Kidney (tissue), 14 donors: ENCODE results near the gene PYROXD2. TPM values are rescaled to one million over a fixed set of nuclear protein-coding genes. Genes with fewer than 3 reads are reported as not detected.

Experiments used
- DNase-seq, 5 donors: peaks; one replicate each; pipeline ENCODE4 v3.0.0-alpha.2; 2013 to 2020
- FAIRE-seq: peaks from 2 replicates; lab custom pipeline; 2012; peaks lifted over from hg19 to GRCh38; lab: Jason Lieb, UNC
- H3K27ac ChIP-seq, 2 donors: one replicate each; pipeline ENCODE4 v1.7.0; 2013; ENCODE audit warnings: low read depth in 2 of 2, low read length in 2 of 2, inconsistent platforms in 1 of 2
- H3K27me3 ChIP-seq: one replicate; pipeline ENCODE4 v1.7.1; 2013; ENCODE audit warnings: low read length, inconsistent platforms; ENCODE audit not compliant: control insufficient read depth, insufficient read depth
- H3K36me3 ChIP-seq, 3 donors: one replicate each; pipeline versions ENCODE4 v1.7.0 to v1.7.1; 2013; ENCODE audit warnings: low read length in 3 of 3, control low read depth in 1 of 3, inconsistent platforms in 1 of 3; ENCODE audit not compliant: insufficient read depth in 3 of 3, control insufficient read depth in 2 of 3
- H3K4me1 ChIP-seq, 3 donors: one replicate each; pipeline versions ENCODE4 v1.7.0 to v1.7.1; 2013; ENCODE audit warnings: low read length in 3 of 3, inconsistent platforms in 1 of 3, low read depth in 1 of 3; ENCODE audit not compliant: control insufficient read depth in 2 of 3, insufficient read depth in 2 of 3
- H3K4me3 ChIP-seq, 3 donors: one replicate each; pipeline versions ENCODE4 v1.7.0 to v1.8.1; 2013; ENCODE audit warnings: low read length in 3 of 3, control low read depth in 1 of 3, inconsistent platforms in 1 of 3
- H3K9ac ChIP-seq, 3 donors: one replicate each; pipeline versions ENCODE4 v1.7.0 to v1.7.1; 2013; ENCODE audit warnings: low read length in 3 of 3, control low read depth in 1 of 3, inconsistent platforms in 1 of 3
- H3K9me3 ChIP-seq, 3 donors: one replicate each; pipeline versions ENCODE4 v1.7.0 to v1.7.1; 2013; ENCODE audit warnings: low read length in 3 of 3, control low read depth in 1 of 3, inconsistent platforms in 1 of 3; ENCODE audit not compliant: control insufficient read depth in 2 of 3, insufficient read depth in 1 of 3
- CTCF ChIP-seq: IDR thresholded peaks from 3 replicates; pipeline ENCODE4 v1.5.1; 2012; ENCODE audit warnings: mild to moderate bottlenecking, moderate library complexity, borderline replicate concordance; ENCODE audit not compliant: insufficient read depth; ENCODE audit errors: extremely low read depth
- intact Hi-C: fragments of 100-400 bp; cut with DNase I; formaldehyde crosslinking; loops from one replicate; pipeline ENCODE4 v1.11.1; 2022
- polyA plus RNA-seq: library from polyadenylated mRNA; stranded (reverse); fragments of 350-450 nt; fragmentation: Illumina TruSeq; extraction: RNeasy Lipid Tissue Mini Kit (QIAGEN cat#74804); gene quantifications from one replicate; pipeline ENCODE4 v1.2.3, GENCODE V29; 2014; ENCODE audit warnings: low read depth, low replicate concordance; ENCODE audit not compliant: insufficient read depth
- total RNA-seq: library from RNA; stranded (reverse); fragmentation: NEBNext Ultra II Directional; extraction: Animal tissue kit (Norgen Biotek cat#: 25700); gene quantifications from one replicate; pipeline ENCODE4 v1.2.1, GENCODE V29; 2021
- donor health status: control.
- donor health status: control.
- donor health status: control.
- donor health status: control.
- donor health status: control.
- donor health status: DM: yes; HTN: yes; CAD: no.
- donor health status: Normal renal cell carcinoma (clear cell type).

The PYROXD2 gene
- total and polyA plus RNA-seq, 2 donors from 2014 or later, result 7.8 to 14.1 TPM

- Histone ChIP-seq H3K4me1 (no peaks in the 10 kb centered on the region), H3K27ac (no peak overlapping the region), H3K9ac (no peak overlapping the region), H3K9me3 (no peaks in the 10 kb centered on the region), H3K4me3 (no peak overlapping the region), H3K27me3 (no peaks in the 10 kb centered on the region), H3K36me3 (peaks cover 0 to 19% (median 16%) of the 10 kb centered on the region in 3 donors)
- DNase-seq (no peak), FAIRE-seq (no peak)
- intact Hi-C loops, result no loop called here
- no peak for TF ChIP-seq CTCF
Measured at GRCh38 chr10:98427011-98427515, 12.1 kb upstream of the PYROXD2 start.

DNA sequence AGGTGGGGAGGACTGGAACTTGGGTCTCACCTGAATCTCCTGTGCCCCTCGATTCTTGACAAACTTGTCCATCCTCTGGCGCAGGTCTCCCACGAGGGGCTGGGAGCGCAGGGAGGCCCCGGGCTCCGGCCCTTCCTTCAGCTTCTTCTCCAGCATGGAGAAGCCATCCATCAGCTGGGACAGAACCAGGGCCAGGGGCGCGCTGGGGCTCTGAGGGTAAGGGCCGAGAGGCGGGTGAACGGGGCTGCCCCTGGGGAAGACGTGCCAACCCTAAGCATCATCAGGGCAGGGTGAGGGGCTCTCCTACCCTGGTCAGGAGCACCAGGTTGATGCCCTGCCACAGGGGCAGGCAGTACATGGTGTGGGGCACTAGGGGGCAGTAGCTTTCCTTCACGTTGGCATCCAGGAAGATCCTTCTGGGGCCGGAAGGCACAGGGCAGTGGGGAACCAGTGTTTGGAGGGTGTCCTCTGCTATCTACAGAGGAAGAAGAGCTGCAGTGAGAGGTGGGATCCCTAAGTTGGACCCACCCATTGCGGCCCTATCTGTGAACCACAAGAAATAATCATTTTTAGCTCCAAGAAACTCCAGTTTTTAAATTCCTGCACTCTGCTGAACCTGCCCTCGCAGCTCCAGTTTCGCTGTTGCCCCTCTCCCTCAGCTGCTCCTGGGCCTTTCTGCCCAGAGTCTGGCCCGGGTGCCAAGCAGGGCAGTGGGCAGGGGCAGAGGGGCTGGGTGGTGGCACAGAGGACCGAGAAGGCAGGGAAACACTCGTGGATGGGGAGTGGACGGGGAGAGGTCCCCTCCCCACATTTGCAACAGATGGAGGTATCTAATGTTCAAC lies 10.8 kb upstream of the PYROXD2 start:
- no peak overlapping the region for H3K9ac ChIP-seq
- H3K4me3 ChIP-seq, result no peak overlapping the region
- FAIRE-seq (no peak), DNase-seq (no peak)
- H3K27ac ChIP-seq, result no peak overlapping the region
- H3K36me3 ChIP-seq, result peaks cover 0 to 10% (median 8%) of the 10 kb centered on the region in 3 donors
- no peaks in the 10 kb centered on the region for H3K27me3 ChIP-seq
- no peaks in the 10 kb centered on the region for H3K9me3 ChIP-seq
- peak; percentile 50 for TF ChIP-seq CTCF
- no peaks in the 10 kb centered on the region for H3K4me1 ChIP-seq
- intact Hi-C loops, result no loop called here

GRCh38 chr10:98424295-98425254 lies 9.6 kb upstream of the PYROXD2 start:
- no peak overlapping the region for H3K9ac ChIP-seq
- FAIRE-seq, result no peak
- intact Hi-C loops, result no loop called here
- H3K4me1 ChIP-seq, result no peaks in the 10 kb centered on the region
- peaks cover 0 to 5% (median 2%) of the 10 kb centered on the region in 3 donors for H3K36me3 ChIP-seq
- no peak for TF ChIP-seq CTCF
- no peak overlapping the region for H3K27ac ChIP-seq
- H3K4me3 ChIP-seq, result no peak overlapping the region
- DNase-seq, result no peak
- H3K27me3 ChIP-seq, result no peaks in the 10 kb centered on the region
- H3K9me3 ChIP-seq, result no peaks in the 10 kb centered on the region
